NCI-H1092 (cell line): Measurements from ENCODE around the gene NEMP1.
"Not testable (repeated sequence)": the region's sequence is repeated elsewhere in the genome, so short reads cannot be mapped to it uniquely, and the experiment has no call there.

ENCODE experiments used
- DNase-seq: peaks from one replicate; lab custom pipeline; 2025; lab: John Stamatoyannopoulos, UW

NEMP1 gene

GRCh38 chr12:57091638-57092528, 13.3 kb upstream of the NEMP1 start:
- DNase-seq: no peak

DNA sequence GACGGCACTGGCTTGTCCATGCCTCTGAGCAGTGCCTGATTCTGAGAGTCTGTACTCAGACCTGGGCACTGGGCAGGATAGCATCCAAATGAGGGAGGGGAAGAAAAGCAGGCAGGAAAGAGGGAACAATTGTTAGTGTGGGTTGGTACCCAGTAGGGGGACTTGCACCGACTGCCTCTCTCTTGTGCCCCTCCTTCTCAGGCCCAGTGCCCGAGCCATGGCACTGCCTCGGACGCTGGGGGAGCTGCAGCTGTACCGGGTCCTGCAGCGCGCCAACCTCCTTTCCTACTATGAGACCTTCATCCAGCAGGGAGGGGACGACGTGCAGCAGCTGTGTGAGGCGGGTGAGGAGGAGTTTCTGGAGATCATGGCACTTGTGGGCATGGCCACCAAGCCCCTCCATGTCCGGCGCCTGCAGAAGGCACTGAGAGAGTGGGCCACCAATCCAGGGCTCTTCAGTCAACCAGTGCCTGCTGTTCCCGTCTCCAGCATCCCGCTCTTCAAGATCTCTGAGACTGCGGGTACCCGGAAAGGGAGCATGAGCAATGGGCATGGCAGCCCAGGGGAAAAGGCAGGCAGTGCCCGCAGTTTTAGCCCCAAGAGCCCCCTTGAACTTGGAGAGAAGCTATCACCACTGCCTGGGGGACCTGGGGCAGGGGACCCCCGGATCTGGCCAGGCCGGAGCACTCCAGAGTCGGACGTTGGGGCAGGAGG, 12.5 kb upstream of the NEMP1 start:
- no peak for DNase-seq

DNA sequence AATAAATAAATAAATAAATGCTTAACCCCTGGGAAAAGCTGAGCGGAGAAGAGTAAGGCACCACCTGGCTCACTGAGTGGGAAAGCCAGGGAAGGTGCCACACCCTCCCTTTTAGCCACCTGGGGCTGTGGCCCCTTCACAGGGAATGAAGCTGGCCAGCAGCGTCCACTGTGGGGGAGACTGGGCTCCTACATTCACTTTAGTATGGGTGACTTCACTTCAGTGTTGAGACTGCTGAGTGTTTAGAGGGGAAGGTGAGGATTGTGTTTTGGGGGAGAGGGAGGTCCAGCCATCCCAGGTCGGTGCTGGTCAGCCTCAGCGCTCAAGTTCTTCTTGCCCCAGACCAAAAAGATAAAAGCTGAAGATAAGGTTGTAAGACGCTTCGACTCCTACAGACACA, 11.9 kb upstream of the NEMP1 start:
- DNase-seq: no peak

DNA sequence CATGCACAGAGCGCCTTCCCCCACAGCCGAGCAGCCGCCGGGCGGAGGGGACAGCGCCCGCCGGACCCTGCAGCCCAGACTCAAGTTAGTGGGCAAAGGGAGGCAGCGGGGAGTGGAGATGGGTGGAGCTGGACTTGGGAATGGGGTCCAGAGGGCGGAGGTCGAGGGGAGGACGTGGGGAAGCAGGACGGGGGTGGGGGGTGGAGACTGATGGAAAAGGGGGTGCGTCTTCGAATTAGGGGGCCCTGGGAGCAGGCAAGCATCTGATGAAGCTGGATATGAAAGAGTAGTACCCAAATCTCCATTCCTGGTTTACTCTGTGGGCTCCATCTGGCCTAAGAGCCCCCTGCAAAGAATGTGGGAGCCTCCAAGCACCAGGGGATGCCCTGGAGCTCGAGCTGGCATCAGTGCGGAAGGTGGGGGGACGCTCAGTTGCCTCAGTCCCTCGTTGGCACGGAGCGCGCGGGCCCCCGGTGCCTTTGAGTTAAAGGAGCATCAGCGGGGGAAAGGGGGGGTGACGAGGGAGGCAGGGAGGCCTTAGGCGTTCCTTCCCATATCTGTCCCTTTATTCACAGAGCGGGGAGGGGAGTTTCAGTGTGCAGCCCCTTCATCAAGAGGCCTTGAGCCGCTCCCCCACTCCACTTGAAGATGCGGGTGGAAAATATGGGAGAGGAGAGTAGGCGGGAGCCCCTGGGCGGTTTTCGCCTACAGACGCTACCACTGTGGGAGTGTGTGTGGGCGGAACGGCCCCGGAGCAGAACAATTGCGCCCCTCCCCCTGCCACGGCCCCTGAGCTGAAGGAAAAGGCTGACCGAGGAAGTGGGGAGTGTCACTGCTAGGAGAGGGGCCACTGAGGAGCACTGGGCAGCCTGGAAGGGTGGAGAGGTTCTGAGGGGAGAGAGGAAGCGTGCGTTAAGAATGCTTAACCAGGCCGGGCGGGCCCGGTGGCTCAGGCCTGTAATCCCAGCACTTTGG, 11.0 kb upstream of the NEMP1 start:
- no peak for DNase-seq

- peak; percentile 9 for DNase-seq
Observed at GRCh38 chr12:57088354-57089270, 10.0 kb upstream of the NEMP1 start, which contains the start of gene NAB2. Gene NAB2 (plus strand): TSS chr12:57089114. CDS start chr12:57089272, 158 bp downstream.

- DNase-seq: no peak
Observed at GRCh38 chr12:57087691-57088353, 9.2 kb upstream of the NEMP1 start.

DNA sequence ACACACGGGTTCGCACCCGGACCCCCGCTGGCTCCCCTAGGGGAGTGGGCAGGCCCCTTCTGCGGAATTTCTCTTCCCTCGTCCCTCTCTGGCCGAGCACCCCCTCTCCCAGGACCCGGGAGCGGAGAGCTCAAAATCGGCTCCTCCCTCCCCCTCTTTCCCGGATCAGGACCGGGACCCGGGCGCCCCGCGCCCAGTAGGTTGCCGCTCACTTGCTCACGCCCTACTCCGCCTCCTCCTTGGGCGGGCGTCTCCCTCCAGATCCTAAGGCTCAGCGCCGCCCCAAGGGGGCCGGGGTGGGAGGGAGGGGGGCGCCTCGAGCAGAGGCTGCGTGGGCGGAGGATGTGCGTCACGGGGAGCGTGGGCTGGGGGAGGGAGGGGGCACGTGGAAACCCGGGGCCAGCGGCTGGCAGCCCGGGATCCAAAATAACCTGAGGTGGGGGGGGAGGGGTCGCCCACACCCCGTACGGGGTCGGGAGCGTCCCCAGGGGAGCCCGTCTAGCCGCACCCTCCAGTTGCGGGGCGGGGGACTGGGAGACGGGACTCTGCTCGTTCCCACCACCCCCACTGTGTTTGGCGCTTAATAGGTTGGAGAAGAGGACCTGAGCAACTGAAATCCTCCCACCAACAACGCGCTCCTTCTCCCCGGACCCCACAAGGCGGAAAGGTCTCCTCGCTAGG, 8.6 kb upstream of the NEMP1 start:
- no peak for DNase-seq

GRCh38 chr12:57086493-57087009, 8.0 kb upstream of the NEMP1 start:
- no peak for DNase-seq

- DNase-seq: no peak
Observed at GRCh38 chr12:57085999-57086492, 7.5 kb upstream of the NEMP1 start.

- no peak for DNase-seq
Observed at GRCh38 chr12:57080855-57081254, 2.3 kb upstream of the NEMP1 start.

DNA sequence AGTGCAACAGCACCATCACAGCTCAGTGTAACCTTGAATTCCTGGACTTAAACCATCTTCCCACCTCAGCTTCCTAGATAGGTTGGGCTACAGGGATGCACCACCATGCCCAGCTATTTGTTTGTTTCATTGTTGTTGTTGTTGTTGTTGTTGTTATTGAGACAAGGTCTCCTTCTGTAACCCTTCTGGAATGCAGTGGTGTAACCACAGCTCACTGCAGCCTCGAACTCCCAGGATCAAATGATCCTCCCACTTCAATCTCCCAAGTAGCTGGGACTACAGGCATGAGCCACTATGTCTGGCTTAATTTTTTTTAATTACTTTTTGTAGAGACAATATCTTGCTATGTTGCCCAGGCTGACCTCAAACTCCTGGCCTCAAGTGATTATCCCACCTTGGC, 1.2 kb upstream of the NEMP1 start:
- DNase-seq: no peak

DNA sequence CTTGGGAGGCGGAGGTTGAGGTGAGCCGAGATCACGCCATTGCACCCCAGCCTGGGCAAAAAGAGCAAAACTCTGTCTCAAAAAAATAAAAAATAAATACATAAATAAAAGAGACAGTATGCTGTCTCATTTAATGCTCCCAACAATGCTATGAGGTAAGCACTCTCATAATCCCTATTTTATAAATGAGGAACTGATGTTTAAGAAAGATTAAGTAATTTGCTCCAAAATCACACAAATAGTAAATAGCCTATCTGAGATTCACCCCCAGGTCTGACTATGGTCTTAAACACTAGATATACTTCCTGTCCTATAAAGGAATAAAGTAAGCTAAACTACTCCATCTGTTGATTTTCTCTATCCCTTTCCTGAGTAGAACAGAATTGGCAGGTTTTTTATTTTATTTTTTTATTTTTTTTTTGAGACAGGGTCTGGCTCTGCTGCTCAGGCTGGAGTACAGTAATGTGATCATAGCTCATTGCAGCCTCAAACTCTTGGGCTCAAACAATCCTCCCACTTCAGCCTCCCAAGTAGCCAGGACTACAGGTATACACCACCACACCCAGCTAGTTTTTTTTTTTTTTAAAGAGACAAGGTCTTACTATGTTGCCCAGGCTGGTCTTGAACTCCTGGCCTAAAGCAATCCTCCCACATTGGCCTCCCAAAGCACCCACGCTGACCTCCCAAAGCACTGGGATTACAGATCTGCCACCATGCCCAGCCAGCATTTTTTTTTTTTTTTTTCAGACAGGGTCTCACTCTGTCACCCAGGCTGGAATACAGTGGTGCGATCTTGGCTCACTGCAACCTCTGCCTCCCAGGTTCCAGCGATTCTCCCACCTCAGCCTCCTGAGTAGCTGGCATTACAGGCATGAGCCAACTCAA, 4.8 kb downstream of the NEMP1 start:
- not testable (repeated sequence) for DNase-seq

DNA sequence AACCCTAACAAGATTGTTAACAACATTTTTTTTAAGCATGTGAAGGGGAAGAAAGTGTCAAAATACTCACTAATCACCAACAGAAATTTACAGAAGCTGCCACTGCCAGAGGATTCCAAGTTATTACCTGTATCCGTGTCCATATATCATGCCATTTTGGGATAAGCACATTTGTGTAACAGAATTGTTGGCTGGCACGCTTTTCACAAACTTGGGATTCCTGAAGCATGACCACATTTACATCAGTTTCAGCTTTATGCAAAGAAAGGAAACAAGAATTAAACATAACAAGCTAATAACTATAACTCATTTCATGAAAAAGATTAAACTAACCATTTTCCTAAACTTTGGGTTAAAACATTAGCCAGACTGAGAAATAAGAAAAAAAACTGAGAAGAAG, 5.9 kb downstream of the NEMP1 start:
- DNase-seq: no peak

- DNase-seq: no peak
Observed at GRCh38 chr12:57069523-57069922, 9.1 kb downstream of the NEMP1 start.

DNA sequence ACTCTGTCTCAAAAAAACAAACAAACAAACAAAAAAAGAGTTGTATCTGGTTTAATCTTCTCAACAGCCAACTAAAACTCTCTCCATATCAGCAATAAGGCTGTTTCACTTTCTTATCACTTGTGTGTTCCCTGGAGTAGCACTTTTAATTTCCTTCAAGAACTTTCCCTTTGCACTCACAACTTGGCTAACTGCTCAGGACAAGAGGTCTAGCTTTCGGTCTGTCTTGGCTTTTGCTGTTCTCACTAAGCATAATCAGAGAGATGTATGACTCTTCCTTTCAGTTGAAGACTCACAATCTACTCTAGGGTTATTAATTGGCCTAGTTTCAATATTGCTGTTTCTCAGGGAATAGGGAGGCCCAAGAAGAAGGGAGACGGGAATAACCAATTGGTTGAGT, 12.3 kb downstream of the NEMP1 start:
- DNase-seq: no peak

DNA sequence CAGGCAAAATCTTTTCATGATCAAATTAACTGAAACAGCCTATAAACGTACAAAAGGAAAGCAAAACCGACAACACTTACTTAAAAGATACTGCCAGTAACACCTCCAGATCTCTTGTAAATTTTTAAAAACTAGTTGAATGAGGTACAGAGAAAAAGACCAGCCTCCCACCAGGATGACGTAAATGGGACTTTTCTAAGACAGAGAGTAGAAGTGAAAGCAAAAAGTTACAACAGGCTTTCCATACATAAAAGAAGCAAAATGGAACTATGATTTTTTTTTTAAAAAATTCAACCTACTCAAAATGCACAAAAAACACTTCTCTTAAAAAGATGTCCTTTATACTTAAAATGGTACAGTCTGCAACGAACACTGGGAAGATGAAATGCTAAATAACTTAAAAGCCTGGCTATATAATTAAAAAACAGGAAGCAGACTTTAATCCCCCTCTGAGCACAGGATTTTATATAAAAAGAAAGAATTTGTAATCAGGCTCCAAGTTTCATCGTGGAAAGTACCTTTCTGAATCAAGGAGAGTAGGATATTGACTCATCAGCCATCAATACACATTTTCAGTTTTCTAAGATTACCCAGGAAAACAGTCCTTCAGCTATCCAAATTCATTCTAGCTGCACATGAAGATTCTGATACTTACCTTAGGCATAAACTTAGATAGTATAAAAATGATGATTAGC, 14.5 kb downstream of the NEMP1 start:
- DNase-seq: no peak

- DNase-seq: no peak
Observed at GRCh38 chr12:57058454-57058853, 20.1 kb downstream of the NEMP1 start.
